Medulla oblongata (tissue), 1 donor: Measurements from ENCODE around the gene ZNF518A.
"Not testable (repeated sequence)": the region's sequence is repeated elsewhere in the genome, so short reads cannot be mapped to it uniquely, and the experiment has no call there.

Source experiments
- DNase-seq: peaks from one replicate; pipeline ENCODE4 v3.0.0-alpha.2; 2015; ENCODE audit errors: extremely low spot score

Gene ZNF518A

DNA sequence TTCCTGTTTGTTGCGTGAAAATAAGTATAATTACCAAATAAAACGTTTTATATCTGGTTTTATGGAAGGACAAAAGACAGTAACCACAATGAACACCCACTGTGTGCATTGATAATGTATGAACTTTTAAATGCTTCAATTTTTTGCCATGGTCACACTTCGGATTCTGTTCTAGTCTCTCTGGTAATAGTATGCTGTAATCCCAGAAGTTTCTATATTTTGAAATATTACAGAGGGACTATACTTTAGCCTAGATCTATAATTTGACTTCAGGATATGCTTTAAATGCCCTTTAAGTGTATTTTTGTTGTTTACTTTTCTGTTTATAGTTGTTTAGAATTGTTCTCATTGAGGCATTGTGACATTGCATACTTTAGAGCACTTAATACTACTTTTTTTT is 1.5 kb downstream of the ZNF518A start:
- no peak for DNase-seq

DNA sequence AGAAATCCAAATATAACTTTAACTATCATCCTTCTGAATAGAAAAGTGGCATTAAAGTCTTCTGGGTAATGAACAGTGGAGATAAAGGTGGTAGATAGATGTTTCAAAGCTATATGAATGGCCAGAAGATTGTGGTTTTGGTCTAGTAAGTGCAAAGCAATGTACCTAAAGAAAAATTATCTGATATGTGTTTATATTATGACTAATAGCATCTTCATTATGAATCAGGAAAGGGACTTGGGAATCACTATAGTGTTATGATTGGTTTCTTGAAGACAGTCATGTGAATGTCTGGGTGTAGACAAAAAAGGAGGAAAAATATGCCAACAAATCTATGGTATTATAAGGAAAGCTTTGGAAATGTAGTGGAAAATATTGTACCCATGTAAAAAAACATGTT is 3.0 kb downstream of the ZNF518A start:
- DNase-seq: no peak

DNA sequence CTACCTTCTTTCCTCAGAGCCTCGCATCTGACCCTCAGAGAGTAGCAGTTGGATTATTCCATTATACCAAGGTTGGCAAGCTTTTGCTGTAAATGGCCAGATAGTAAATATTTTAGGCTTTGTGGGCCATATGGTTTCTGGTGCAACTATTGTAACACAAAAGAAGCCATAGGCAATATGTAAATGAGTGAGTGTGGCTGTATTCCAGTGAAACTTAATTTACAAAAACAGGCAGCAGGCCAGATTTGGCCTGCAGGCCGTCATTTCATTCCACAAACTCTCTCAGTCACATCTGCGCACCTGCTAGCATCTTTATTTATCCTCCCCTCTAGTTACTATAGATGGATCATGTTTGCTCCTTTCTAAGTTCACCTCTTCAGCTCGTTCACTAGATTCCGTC is 6.7 kb downstream of the ZNF518A start:
- no peak for DNase-seq

DNA sequence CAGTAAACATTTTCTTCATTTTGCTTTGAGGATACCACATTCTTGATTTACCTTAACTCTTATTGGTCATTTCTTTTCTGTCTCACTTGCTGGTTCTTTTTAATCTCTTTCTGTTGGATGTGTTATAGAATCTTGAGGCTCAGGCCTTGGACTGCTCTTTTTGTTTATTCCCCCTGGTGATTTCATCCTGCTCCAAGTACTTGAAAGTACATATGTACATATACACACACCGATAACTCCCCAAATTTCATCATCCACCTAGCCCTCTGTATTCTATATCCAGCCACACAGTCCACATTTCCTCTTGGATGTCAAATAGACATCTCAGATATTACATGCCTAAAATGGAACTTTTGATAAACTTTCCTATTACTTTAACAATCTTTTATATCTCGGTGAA is 7.5 kb downstream of the ZNF518A start:
- DNase-seq: no peak

DNA sequence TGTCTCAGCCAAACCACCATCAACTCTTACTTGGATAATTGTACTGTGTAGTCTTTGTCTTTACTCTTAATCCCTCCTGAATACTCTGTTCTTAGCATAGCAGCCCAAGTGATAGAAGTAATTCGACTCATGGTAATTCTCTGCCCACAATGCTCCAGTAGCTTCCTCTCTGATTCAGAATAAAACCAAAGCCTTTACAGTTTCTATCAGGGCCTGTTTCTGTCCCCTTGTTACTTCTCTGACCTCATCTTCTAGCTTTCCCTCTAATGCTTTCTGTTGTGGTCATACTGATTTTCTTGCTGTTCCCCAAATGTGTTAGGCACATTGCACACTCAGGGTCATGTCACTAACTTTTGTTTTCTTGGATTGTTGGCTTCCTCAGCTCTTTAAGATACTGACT is 8.0 kb downstream of the ZNF518A start:
- no peak for DNase-seq

DNA sequence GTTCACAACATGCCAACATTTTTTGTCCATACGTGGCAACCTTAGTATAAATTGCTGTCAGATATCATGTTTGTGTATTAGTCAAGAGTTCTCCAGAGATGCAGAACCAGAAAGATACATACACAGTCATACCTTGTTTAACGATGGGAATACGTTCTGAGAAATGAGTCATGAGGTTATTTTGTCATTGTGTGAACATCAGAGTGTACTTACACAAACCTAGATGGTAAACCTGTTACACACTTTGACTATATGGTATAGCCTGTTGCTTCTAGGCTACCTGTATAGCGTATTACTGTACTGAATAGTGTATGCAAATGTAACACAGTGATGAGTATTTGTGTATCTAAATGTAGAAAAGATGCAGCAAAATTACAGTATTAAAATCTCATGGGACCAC is 22.3 kb downstream of the ZNF518A start:
- no peak for DNase-seq

DNA sequence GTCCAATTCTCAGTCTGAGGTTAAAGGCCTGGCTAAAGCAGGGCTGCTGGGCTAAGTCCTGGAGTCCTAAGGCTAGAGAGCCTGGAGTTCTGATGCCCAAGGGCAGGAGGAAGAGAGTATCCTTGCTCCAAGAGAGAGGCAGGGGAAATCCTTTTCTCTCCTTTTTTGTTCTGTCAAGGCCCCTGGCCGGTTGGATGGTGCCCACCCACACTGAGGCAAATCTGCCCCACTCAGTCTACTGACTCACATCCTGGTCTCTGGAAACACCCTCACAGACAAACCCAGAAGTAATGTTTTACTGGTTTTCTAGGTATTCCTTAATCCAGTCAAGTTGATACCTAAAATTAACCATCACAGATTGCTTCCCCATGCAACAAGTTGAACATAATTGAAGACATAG is 23.0 kb downstream of the ZNF518A start:
- no peak for DNase-seq

DNA sequence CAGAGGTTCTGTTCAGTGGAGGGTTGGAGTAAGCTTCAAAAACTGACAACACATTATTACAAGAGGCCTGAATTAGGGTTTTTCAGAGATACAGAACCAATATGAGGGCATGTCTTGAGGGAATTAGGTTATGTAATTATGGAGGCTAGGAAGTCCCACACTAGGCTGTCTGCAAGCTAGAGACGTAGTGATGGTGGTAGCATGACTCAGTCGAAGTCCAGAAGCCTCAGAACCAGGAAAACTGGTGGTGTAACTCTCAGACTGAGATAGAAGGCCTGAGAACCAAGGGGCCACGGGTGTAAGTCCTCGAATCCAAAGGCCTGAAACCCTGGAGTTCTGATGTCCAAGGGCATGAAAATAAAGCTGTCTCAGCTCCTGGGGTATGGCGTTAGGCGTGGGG is 35.6 kb downstream of the ZNF518A start:
- no peak for DNase-seq

DNA sequence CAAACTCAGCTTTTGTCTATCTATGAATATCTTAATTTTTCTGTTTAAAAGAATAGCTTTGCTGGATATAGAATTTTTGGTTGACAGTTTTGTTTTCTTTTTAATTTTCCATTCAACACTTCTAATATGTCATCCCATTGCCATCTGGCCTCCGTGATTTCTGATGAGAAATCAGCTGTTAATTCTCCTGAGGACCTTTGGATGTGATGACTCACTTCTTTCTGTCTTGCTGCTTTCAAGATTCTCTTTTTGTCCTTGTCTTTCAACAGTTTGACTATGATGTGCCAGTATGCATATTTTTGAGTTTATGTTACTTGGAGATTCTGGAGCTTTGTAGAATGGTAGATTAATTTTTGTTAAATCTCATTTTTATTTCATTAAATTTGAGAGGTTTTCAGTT is 38.4 kb downstream of the ZNF518A start:
- no peak for DNase-seq

DNA sequence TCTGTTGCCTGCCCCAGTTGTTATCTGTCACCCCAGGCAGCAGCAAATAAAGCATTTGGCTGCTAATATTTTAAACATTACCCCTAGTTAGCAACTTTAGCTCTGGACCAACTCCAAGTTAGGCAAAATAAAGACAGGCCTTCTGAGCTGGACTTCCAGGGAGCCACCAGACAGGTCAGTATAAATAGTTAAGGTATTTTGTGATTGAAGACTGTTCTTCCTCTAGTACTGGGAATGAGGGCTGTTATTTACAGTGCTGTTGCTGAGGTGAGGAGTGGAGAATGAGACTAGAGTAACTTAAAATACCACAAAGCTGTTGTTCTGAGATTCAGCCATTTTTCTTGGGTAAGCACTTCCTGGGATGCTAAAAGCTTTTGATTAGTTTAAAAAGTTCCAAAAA is 40.1 kb downstream of the ZNF518A start:
- no peak for DNase-seq

DNA sequence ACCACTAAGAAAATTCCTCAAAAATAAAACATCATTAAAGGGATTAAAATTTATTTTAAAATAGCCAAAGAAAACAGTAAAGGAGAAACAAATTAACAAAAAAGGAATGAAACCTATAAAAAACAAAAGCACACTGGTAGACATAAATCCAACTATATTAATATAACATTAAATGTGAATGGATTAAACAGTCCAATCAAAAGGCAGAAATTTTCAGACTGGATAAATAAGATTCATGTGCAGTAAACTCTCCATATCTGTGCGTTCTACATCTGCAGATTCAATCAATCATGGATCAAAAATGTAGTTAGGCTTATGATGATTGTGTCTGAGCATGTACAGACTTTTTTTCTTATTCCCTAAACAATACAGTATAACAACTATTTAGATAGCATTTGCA is 42.6 kb downstream of the ZNF518A start:
- no peak for DNase-seq

DNA sequence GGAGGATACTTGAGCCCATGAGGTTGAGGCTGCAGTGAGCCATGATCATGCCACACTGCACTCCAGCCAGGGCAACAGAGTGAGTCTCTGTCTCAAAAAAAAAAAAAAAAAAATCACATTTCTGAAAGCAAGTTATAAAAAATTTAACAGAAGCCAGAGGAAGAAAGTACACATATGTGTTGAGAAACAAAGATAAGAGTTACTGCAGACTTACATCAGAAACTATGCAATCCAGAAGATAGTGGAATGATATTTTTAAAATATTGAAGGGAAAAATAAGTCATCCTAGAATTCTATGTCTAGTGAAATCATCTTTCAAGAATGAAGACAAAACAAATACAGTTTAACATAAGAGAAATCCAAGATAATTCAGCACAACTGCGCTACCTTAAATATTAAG is 46.9 kb downstream of the ZNF518A start:
- DNase-seq: no peak

DNA sequence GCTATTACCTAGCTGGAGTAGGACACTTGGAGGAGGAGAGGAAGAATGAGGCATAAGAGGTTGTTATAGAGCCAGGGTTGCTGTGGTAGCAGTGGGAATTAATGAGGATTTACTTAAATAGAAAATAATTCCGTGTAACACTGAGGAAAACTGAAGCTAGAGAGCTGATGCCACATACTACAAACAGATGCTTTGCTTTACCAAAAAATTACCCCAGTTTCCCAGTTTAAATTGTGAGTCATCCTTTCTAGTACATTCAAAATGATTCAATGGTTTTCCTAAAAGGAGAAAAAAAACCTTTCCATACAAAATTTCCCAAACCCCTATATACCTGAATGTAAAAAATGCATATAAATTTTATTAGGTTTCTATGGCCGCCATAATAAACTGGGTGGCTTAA is 58.3 kb downstream of the ZNF518A start:
- no peak for DNase-seq

DNA sequence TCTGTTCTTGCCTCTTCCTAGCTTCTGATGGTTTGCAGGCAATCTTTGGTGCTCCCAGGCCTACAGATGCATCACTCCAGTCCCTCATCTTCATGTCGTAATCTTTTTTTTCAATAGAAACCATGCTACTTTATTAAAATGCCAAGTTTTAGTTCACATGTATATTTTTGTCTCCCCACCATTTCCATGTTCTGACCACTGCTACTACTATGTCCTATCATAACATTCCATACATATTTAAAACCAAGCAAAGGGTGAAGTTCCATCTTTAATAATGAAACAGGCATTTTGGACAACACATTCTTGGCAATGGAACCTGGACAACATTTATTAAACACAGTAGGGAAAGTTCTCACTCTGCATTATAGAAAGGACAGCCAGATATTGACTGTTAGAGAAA is 58.8 kb downstream of the ZNF518A start:
- no peak for DNase-seq

DNA sequence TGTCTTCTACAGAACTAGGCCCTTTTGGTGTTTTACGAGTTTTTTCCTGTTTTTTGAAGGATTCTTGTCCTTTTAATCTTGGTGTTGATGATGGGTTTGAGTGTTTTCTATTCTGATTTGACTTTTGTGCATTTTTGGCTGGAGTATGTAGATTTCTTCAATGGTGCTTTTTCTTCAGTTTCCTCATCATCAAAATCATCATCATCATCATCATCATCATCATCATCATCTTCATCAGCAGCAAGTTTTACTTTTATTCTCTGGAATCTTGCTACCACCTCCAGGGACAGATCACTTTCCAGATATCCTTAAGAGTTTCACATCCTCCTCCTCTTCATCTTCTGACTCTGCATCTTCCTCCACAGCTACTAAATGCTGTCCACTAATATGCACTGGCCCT is 59.4 kb downstream of the ZNF518A start:
- not testable (repeated sequence) for DNase-seq

DNA sequence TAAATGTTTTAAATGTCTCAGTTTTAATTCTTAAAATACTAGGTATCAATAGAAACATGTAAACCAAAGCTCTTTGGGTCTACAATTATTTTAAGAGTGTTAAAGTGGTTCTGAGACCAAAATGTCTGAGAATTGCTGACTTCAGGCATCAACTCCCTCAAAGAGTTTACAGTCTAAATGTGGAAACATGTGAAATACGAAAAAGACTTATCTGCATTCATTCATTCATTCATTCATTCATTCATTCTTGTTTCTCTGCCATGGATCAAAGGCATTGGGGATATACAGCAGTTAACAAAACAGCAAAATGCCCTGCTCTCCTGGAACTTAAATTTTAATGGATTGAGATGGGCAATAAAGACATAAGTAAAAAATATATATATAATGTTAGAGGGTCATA is 71.4 kb downstream of the ZNF518A start:
- no peak for DNase-seq

DNA sequence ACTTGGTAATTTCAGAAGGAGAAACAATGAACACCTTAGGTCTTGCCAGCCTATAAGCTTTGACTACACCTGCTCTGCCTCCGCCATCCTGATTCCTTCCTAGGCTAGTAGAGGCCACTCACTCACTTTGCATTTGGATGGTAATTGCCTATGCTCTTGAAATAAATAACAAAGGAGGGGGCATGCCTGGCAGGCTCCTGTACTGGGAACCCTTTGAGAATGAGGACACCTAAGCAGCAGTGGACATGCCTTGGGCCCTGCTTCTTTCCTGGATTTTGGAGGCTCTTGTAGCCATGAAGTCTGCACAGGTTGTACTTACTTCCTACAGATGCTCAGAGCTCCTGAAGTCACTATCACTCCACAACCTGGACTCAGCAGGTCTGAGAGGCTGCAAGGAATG is 75.5 kb downstream of the ZNF518A start:
- no peak for DNase-seq

DNA sequence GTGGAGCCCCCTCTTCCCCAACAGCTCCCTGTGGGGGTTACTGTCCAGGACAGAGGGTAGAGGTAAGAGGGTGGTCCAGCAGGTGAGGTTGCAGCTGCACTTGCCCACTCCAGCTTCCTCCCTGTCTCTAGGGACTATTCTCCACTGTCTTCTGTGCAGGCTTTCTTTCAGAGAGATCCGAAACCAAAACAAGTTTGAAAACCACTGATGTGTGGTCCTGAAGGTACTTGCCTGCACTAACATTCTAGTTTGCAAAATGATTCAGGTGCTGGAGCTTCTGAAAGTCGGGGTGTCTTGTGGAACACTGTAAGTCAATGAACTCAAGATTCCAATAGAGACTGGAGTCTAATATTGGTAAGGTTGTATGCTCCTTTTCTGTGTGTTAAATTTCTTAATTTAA is 78.2 kb downstream of the ZNF518A start:
- DNase-seq: no peak

DNA sequence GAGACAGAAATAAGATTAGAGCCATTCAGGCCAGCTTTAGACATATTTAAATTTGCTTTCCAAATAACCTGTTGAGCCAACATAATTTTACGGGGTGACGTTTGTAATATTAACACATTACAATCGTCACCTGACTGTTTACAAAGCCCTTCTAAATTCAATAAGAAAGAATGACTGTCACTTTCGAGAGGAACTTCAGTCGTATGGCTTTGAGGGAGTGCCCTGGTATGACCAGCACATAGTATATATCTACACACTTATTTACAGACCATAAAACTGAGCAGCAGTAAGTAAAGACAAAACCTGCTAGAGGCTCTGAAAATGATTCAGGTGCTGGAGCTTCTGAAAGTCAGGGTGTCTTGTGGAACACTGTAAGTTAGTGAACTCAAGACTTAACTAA is 78.8 kb downstream of the ZNF518A start:
- DNase-seq: no peak

DNA sequence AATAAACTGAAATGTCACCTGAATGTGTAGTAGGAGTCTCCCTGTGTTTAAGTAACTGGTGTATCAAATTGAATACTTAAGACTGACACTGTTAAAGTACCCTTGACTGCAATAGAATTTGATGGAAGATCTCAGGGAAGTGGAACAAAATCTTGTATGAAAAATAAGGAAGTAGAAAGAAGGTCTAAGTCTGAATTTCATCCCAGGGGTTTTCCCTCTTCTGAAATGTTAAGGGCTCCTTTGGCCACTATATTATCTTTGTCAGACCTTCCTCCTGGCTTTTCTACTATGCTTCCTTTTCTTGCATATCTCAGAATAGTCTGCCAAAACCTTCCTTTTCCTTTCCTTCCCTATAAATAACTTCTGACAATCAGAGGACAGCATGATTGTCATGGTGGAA is 81.7 kb downstream of the ZNF518A start:
- peak; percentile 3 for DNase-seq

DNA sequence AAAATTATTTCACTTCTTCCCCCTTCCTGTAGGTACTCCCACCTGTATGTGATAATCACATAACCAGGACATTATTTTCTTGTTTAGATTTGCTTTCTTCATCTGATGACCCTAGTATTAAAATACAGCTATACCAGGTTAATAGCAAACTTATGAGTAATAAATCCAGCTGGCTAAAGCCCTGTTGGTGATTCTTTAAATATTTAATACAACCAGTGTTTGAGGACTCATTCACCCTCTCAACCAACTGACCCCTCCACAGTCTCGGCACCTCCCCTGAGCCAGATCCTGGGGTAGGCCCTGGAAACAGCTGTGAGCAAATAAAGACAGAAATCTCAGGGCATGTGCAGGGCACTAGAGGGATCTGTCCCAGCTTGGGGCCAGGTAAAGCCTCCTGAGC is 82.8 kb downstream of the ZNF518A start:
- no peak for DNase-seq
